CD4-positive, alpha-beta T cell treated with Interferon alpha-2 for 1 hour (primary cell): ENCODE measurements around the gene HOGA1.
"Not testable (repeated sequence)": the region's sequence is repeated elsewhere in the genome, so short reads cannot be mapped to it uniquely, and the experiment has no call there.

ENCODE experiments used
- DNase-seq, 2 donors: peaks; one replicate each; pipeline ENCODE4 v3.0.0-alpha.2; 2020 to 2022

The HOGA1 gene

GRCh38 chr10:97584060-97584797 is at the start of gene HOGA1:
Gene HOGA1, plus strand, starts transcription at chr10:97584389. Its CDS starts 315 bp downstream, at chr10:97584704.
- no peak for DNase-seq

- peak in 1 of 2 donors; percentile 16 for DNase-seq
Measured at GRCh38 chr10:97534746-97535367, 49.3 kb upstream of the HOGA1 start.

- no peak for DNase-seq
Measured at GRCh38 chr10:97537186-97537869, 46.9 kb upstream of the HOGA1 start.

- DNase-seq, result no peak
Measured at GRCh38 chr10:97538411-97538810, 45.8 kb upstream of the HOGA1 start.

- no peak for DNase-seq
Measured at GRCh38 chr10:97538839-97539238, 45.4 kb upstream of the HOGA1 start.

- no peak for DNase-seq
Measured at GRCh38 chr10:97539523-97540200, 44.5 kb upstream of the HOGA1 start.

GRCh38 chr10:97540669-97541500 is 43.3 kb upstream of the HOGA1 start:
- no peak for DNase-seq

GRCh38 chr10:97542169-97543024 is 41.8 kb upstream of the HOGA1 start:
- DNase-seq, result peak in 1 of 2 donors; percentile 22

GRCh38 chr10:97543025-97543546 is 41.1 kb upstream of the HOGA1 start:
- peak in 1 of 2 donors; percentile 61 for DNase-seq

- DNase-seq, result no peak
Measured at GRCh38 chr10:97546456-97547270, 37.5 kb upstream of the HOGA1 start.

GRCh38 chr10:97547271-97547600 is 37.0 kb upstream of the HOGA1 start:
- no peak for DNase-seq

GRCh38 chr10:97547962-97548361 is 36.2 kb upstream of the HOGA1 start:
- DNase-seq, result no peak

GRCh38 chr10:97548828-97549455 is 35.2 kb upstream of the HOGA1 start:
- DNase-seq, result no peak

- DNase-seq, result no peak
Measured at GRCh38 chr10:97549587-97550322, 34.4 kb upstream of the HOGA1 start.

- no peak for DNase-seq
Measured at GRCh38 chr10:97550336-97551149, 33.6 kb upstream of the HOGA1 start.

- DNase-seq, result no peak
Measured at GRCh38 chr10:97551271-97551670, 32.9 kb upstream of the HOGA1 start.

- DNase-seq, result peak; percentile 49 to 65
Measured at GRCh38 chr10:97553575-97554031, 30.6 kb upstream of the HOGA1 start.

GRCh38 chr10:97554336-97554735 is 29.9 kb upstream of the HOGA1 start:
- DNase-seq, result not testable (repeated sequence)
